PC-3 (cell line): Measurements from ENCODE around the gene TGM5.

Source experiments
- CTCF ChIP-seq: fragments of 300-600 bp; sonication (generic); conservative IDR thresholded peaks from 2 replicates; pipeline ENCODE4 v1.5.1; 2017; ENCODE audit warnings: antibody characterized with exemption, low read depth, mild to moderate bottlenecking, low read length
- EZH2 ChIP-seq: fragments of 300-600 bp; sonication (generic); IDR thresholded peaks from one replicate; pipeline ENCODE4 v1.6.1; 2017; ENCODE audit warnings: antibody characterized with exemption, mild to moderate bottlenecking, low read length; ENCODE audit not compliant: unreplicated experiment
- EZH2phosphoT487 ChIP-seq: fragments of 300-600 bp; sonication (generic); IDR thresholded peaks from 2 replicates; pipeline ENCODE4 v1.6.1; 2018; ENCODE audit warnings: mild to moderate bottlenecking, antibody characterized with exemption, low read length, borderline replicate concordance

DNA sequence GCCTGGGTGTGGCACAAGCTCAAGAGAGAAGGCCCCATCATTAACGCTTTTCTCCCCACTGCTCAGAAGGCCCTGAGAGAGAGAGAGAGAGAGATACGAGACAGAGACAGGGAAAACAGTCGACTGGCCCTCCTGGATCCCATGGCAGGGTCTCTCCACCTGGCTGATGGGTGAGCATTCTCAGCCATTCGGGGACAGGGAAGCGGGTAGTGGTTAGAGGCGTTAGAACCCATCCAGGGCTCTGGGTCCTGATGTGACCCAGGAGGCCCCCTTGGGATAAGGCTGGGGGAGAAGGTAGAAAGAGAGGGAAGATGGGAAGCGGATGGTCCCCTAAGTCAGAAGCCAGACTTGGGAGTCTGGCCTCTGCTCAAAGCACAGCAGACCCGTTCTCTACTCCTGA is 7.9 kb downstream of the TGM5 start:
- TF ChIP-seq CTCF (no peak), EZH2 (no peak), EZH2phosphoT487 (no peak)
